ENCODE measurements around the gene BRD9.
"Not testable (repeated sequence)": the region's sequence is repeated elsewhere in the genome, so short reads cannot be mapped to it uniquely, and the experiment has no call there.

Gene BRD9

DNA sequence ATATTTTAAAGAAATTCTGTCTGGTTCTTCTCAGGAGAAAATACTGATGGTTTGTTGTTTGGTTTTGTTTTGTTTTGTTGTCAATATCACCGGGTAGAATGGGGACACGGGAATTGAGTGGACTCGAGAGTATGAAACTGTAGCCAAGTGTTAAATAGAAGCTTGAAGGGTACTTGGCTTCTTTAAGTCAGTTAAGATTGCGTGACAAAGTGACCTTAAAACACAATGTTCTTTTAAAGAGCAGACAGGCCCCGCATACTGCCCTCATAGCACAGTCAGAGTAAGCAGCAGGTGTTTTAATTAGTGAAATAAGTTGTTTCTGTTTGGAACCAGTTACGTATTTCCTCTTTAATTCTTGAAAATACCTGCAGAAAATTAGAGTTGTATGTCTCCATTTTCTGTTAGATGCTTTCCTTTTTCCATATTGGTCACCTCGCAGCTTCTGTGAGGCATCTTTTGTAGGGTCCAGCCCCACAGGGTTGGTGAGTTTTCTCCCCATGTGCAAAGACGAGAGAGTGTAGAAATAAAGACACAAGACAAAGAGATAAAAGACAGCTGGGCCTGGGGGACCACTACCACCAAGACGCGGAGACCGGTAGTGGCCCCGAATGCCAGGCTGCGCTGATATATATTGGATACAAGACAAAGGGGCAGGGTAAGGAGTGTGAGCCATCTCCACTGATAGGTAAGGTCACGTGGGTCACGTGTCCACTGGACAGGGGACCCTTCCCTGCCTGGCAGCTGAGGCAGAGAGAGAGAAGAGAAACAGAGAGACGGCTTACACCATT, 9.7 kb upstream of the BRD9 start:
- DNase-seq, result no peak

DNA sequence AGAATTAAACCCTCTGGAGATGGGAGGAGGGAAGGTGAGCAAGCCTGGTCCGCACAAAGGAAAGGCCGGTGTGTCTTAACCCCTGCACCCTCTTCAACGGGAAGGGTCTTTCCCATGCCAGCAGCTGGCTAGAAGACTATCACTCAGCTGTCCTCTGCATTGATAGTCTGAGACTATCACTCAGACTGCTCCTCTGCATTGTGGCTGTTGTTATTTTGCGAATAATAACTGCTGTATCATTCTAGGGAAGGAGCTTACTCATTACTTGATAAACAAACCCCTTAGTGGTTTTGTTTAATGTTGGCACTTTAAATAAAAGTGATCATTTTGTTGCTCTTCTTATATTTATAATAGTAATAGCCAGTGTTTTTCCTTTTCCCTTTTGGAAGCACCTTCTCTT, 8.2 kb upstream of the BRD9 start:
- no peak for DNase-seq

DNA sequence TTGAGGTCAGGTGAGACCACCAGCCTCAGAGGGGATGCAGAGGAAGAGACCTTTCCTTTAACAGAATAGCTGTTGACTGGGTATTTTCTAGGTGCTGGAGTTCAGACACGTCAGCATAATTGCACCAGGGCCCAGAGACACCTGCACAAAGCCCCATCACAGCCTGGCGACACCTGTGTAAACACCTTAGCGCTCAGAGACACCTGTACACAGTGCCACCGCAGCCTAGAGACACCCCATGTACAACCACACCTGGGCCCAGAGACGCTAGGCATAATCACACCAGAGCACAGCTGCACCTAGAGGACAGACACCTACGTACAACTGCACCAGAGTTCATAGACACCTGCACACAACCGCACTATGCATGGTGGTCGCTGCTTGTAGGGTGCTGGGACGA, 1.1 kb upstream of the BRD9 start:
- peak; percentile 17 for DNase-seq

- DNase-seq, result no peak
Measured at GRCh38 chr5:893137-893506, 521 bp upstream of the BRD9 start.

DNA sequence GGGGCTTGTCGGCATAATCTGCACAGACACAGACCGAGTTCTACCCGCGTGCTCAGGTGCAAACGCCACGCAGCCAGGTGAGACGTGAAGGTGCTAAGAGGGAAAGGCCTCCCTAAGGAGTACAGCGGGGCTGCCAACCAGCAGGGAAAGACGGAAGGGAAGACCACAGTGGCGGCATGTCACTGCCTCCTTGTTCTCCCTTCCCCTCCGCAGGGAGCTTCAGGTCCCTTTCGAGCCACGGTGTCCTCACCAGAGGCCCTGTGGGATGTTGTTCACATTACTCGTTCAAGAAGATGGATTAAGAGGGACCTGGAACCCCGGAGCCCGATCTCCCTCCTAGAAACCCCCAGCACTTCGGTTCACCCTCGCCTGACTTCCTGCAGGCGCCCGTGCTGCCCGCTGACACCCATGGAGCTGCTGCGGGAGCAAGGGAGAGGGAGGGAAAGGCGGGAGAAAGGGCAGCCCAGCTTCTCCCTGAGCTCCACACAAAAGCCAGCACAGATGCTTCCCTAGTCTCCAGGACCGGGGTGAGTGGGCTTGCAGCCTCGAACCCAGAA, 686 bp downstream of the BRD9 start:
- no peak for DNase-seq

- no peak for DNase-seq
Measured at GRCh38 chr5:891117-891836, 1.3 kb downstream of the BRD9 start.

- no peak for DNase-seq
Measured at GRCh38 chr5:889075-889710, 3.4 kb downstream of the BRD9 start.

DNA sequence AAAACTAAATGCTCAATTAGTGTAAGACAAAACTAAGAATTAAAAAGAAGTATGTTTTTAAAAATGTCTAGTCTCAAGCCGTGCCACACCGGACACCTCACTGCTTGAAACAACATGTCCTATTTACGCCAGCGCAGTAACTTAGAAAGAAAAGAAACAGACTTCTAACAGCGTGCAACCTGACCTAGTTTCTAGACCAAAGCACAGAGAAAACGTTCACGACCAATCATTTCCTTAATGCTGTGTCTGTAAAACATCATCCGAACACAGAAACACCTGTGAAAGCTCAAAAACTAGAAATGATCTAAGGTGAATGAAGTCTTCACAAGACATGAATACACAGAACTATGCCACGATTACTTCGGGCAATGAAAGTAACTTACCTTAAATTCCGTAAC, 4.0 kb downstream of the BRD9 start:
- DNase-seq, result no peak

- DNase-seq, result no peak
Measured at GRCh38 chr5:887947-888637, 4.5 kb downstream of the BRD9 start.

DNA sequence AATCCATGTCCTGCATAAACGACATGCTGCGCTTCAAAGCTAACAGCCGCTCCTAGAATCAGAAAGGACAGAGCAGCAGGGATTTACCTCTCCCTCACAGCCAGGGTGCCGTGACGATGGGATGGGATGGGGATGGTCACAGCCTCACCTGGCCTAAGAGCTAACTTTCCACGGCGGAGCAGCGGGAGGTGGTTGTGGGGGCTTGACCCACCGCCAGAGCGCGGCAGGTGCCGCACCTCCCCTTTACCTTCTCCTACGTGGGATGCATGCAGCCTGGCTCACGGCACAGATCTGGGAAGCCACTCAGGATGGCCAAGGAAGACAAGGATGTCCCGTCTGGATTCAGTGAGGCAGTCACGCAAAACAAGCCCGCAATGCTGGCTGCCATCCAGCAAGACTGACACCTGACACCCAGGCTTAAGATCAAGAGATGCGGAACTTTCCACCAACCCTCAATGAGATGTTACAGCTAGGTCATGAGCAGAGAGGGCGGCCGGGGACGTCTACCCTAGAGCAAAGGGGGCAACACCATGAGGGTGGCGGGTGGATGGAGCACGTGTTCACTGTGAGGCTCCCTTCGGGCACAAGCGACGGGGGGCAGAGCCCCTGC, 5.8 kb downstream of the BRD9 start:
- DNase-seq, result peak; percentile 17

DNA sequence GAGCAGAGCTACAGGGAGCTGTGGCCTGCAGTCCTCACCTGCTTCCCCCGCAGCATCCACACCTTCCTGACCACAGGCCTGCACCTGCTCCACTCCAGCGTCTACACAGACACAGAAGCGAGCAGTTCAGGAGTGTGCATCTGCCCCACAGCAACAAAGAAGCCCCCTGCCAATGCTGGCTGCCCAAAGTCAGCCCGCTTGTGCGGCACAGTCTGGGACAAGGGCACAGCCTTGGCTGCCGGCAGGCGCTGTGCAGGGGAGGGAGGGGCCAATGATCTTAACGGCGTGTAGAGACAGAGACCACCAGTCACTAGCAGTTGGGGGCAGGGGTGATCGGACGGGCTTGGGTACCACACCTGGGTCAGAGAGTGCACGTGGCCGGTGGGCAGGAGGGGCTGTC, 6.6 kb downstream of the BRD9 start:
- DNase-seq, result no peak

- DNase-seq, result peak; percentile 94
Measured at GRCh38 chr5:885529-885928, 7.1 kb downstream of the BRD9 start.

GRCh38 chr5:885127-885442, 7.5 kb downstream of the BRD9 start:
- DNase-seq, result no peak

GRCh38 chr5:884345-885126, 8.1 kb downstream of the BRD9 start:
- DNase-seq, result no peak

- no peak for DNase-seq
Measured at GRCh38 chr5:883475-884181, 9.0 kb downstream of the BRD9 start.

- no peak for DNase-seq
Measured at GRCh38 chr5:882253-883183, 10.1 kb downstream of the BRD9 start.

DNA sequence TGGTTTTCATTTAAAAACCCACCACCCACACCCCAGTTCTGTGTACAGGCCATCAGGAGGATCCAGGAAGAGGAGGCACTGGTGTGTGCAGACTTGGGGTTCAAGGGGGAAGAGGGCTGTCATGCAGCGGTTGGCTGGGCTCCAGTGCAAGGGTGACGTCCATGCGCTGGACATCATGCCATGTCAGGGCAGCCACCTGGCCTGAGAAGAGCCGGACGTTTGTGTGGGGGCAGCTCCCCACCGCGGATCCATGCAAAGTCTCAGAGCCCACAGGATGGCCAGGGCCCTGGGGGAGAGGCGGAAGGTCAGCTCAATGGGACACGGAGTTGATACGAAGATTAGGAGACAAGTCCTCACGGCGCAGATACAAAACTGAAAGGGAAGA, 11.1 kb downstream of the BRD9 start:
- no peak for DNase-seq

GRCh38 chr5:880816-881550, 11.6 kb downstream of the BRD9 start:
- DNase-seq, result no peak

DNA sequence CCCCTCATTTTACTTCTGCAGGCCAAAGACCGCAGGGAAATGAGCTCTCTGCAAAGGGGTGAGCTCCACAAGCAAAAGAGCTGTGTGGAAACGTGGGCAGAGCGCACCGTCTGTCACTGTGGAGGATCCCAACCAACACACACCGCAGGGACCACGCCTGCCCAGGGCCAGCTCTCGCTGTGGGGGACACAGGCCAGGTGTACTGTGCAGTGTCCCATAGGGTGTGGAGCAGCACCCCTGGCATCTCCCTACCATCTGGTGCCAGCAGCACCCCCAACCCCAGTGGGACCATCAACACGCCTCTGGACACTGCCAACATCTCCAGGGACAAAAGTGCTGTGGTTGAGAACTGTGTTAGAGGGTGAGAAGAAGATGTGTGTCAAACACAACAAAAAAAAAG, 13.9 kb downstream of the BRD9 start:
- DNase-seq, result not testable (repeated sequence)

GRCh38 chr5:878125-878524, 14.5 kb downstream of the BRD9 start:
- DNase-seq, result no peak
